Measurements from ENCODE around the gene FCSK.

DNA sequence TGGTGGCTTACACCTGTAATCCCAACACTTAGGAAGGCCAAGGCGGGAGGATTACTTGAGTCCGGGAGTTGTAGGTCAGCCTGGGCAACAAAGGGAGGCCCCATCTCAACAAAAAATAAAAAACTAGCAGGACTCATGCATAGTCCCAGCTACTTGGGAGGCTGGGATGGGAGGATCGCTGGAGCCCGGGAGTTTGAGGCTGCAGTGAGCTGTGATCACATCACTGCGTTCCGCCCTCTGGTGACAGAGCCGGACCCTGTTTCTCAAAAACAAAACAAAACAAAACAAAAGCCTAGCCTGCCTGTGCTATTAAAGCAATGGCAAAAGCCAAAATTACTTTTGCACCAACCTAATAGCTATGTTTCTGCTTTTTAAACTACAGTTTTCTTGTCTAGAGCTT is 1.5 kb downstream of the FCSK start:
- TF ChIP-seq POLR2A (IDR thresholded peaks at IDR 0.05): no peak
- TF ChIP-seq, protein P1, sequence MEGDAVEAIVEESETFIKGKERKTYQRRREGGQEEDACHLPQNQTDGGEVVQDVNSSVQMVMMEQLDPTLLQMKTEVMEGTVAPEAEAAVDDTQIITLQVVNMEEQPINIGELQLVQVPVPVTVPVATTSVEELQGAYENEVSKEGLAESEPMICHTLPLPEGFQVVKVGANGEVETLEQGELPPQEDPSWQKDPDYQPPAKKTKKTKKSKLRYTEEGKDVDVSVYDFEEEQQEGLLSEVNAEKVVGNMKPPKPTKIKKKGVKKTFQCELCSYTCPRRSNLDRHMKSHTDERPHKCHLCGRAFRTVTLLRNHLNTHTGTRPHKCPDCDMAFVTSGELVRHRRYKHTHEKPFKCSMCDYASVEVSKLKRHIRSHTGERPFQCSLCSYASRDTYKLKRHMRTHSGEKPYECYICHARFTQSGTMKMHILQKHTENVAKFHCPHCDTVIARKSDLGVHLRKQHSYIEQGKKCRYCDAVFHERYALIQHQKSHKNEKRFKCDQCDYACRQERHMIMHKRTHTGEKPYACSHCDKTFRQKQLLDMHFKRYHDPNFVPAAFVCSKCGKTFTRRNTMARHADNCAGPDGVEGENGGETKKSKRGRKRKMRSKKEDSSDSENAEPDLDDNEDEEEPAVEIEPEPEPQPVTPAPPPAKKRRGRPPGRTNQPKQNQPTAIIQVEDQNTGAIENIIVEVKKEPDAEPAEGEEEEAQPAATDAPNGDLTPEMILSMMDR (IDR thresholded peaks at IDR 0.05 in 4 of 5, conservative IDR thresholded peaks at IDR 0.05 in 1 of 5): no peak
